RPMI7951 (cell line): ENCODE results near the gene ZNF831. TPM values are rescaled to one million over a fixed set of nuclear protein-coding genes. Genes with fewer than 3 reads are reported as not detected.

ENCODE experiments used
- DNase-seq: peaks from one replicate; pipeline ENCODE4 v3.0.0-alpha.2; 2012; ENCODE audit warnings: low read depth
- total RNA-seq: library from RNA; depleted of rRNA; stranded (reverse); fragments of >200 nt; shearing (Covaris generic); gene quantifications from 2 replicates; pipeline ENCODE4 v1.2.3, GENCODE V29; 2014; rRNA removed

The ZNF831 gene
- total RNA-seq: not detected in 2 replicates

GRCh38 chr20:59163631-59164530, at the start of gene ZNF831:
Gene ZNF831, plus strand, starts transcription at chr20:59163821. Its CDS starts 27,199 bp downstream, at chr20:59191020.
- DNase-seq: no peak

- DNase-seq: no peak
Observed at GRCh38 chr20:59117526-59117925, 46.1 kb upstream of the ZNF831 start.

- no peak for DNase-seq
Observed at GRCh38 chr20:59118855-59119254, 44.8 kb upstream of the ZNF831 start.

- DNase-seq: no peak
Observed at GRCh38 chr20:59120491-59120890, 43.1 kb upstream of the ZNF831 start.

GRCh38 chr20:59120919-59121318, 42.7 kb upstream of the ZNF831 start:
- no peak for DNase-seq

- no peak for DNase-seq
Observed at GRCh38 chr20:59121714-59122565, 41.7 kb upstream of the ZNF831 start.

GRCh38 chr20:59122566-59122919, 41.1 kb upstream of the ZNF831 start:
- no peak for DNase-seq

- DNase-seq: no peak
Observed at GRCh38 chr20:59123011-59123677, 40.5 kb upstream of the ZNF831 start.

- DNase-seq: no peak
Observed at GRCh38 chr20:59123678-59124255, 39.9 kb upstream of the ZNF831 start.

- no peak for DNase-seq
Observed at GRCh38 chr20:59124296-59125029, 39.2 kb upstream of the ZNF831 start.

GRCh38 chr20:59125332-59125731, 38.3 kb upstream of the ZNF831 start:
- no peak for DNase-seq

- no peak for DNase-seq
Observed at GRCh38 chr20:59125836-59126235, 37.8 kb upstream of the ZNF831 start.

GRCh38 chr20:59127839-59128238, 35.8 kb upstream of the ZNF831 start:
- no peak for DNase-seq

GRCh38 chr20:59131551-59132285, 31.9 kb upstream of the ZNF831 start:
- no peak for DNase-seq

- peak; percentile 10 for DNase-seq
Observed at GRCh38 chr20:59134182-59134581, 29.4 kb upstream of the ZNF831 start.

- DNase-seq: no peak
Observed at GRCh38 chr20:59135093-59135492, 28.5 kb upstream of the ZNF831 start.

- no peak for DNase-seq
Observed at GRCh38 chr20:59136027-59136426, 27.6 kb upstream of the ZNF831 start.

- DNase-seq: no peak
Observed at GRCh38 chr20:59137532-59137931, 26.1 kb upstream of the ZNF831 start.

- no peak for DNase-seq
Observed at GRCh38 chr20:59138114-59138748, 25.4 kb upstream of the ZNF831 start.

- no peak for DNase-seq
Observed at GRCh38 chr20:59139998-59140397, 23.6 kb upstream of the ZNF831 start.
